EH (cell line): ENCODE results near the gene ORM2.

ENCODE experiments used
- DNase-seq: peaks from one replicate; pipeline ENCODE4 v3.0.0-alpha.2; 2015; ENCODE audit warnings: low read depth

ORM2 gene

GRCh38 chr9:114371973-114372917 lies 42.6 kb downstream of the ORM2 start:
- peak; percentile 84 for DNase-seq

GRCh38 chr9:114372921-114373448 lies 43.3 kb downstream of the ORM2 start:
- DNase-seq, result no peak

- no peak for DNase-seq
Observed at GRCh38 chr9:114373960-114374730, 44.5 kb downstream of the ORM2 start.

- DNase-seq, result no peak
Observed at GRCh38 chr9:114374936-114375335, 45.3 kb downstream of the ORM2 start.

- DNase-seq, result no peak
Observed at GRCh38 chr9:114375386-114376175, 45.9 kb downstream of the ORM2 start.

DNA sequence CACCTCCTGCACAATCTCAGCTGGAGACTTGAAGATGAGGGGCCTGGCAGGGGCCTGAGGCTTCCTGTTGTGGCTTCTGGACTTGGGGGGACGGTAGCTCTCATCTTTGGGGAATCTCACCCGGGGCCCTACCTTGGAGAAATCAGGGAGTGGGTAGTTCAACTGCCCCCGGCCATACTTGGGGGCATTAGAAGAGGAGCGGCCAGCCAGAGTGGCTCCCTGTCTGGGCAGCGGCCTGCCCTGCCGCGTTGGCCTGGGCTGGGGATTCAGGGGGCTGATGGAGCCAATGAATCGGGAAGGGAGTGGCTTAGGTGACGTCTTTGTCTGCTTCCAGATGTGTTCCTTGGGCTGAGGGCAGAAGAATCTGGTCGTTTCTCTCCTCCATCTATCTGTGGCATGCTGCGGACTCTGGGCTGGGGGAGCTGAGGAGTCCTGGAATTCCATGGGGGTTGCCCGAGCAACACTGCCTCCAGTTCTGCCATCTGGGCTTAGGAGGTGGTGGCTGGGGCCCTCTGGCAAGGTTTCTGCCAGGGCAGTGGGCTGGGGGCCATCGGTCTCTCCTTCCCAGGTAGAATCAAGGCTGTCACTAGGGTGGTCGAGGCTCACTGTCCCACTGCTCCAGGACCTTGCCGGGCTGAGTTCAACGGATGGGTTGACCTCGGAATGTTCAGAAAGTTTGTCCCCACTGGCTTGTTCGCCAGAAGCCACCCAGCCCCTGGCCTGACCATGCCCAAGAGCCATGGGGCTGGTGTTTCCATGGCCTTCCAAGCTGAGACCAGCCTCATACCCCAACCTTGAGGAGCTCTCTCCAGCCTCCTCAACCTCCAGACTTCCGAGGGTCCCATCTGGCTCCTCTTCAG lies 47.1 kb downstream of the ORM2 start:
- DNase-seq, result no peak

- no peak for DNase-seq
Observed at GRCh38 chr9:114378016-114378415, 48.3 kb downstream of the ORM2 start.

- DNase-seq, result no peak
Observed at GRCh38 chr9:114378883-114379282, 49.2 kb downstream of the ORM2 start.
